ENCODE results near the gene MSI1. TPM values are rescaled to one million over a fixed set of nuclear protein-coding genes. Genes with fewer than 3 reads are reported as not detected.

MSI1 gene
- total RNA-seq (2014; rRNA removed; shearing (Covaris generic)) (not detected in 2 replicates), total RNA-seq (2022) (not detected in 2 replicates), Bru-seq, nascent RNA (percentile 5 among the genes with signal in this experiment), BruChase-seq, experiment 1, labeled RNA remaining after a 6-hour chase (not detected), BruChase-seq, experiment 2, labeled RNA remaining after a 2-hour chase (not detected)
- long read RNA-seq = 0 reads

- no peak within 1 kb of the TSS for H2AFZ ChIP-seq (ENCODE audit: low read length)
- no peak within 1 kb of the TSS for H3K4me3 ChIP-seq (ENCODE audit: low read depth, low read length, poor library complexity, severe bottlenecking)
- H4K20me1 ChIP-seq (ENCODE audit: insufficient read depth, low read length) = no peaks in the 10 kb centered on the region
- no TSS peak for BruUV-seq (replicated peaks)
- no peak within 1 kb of the TSS for H3K4me2 ChIP-seq (ENCODE audit: low read length)
- no peak within 1 kb of the TSS for H3K27ac ChIP-seq (ENCODE audit: low read depth, low read length, poor library complexity, severe bottlenecking)
- no peaks in the 10 kb centered on the region for H3K9me2 ChIP-seq (ENCODE audit: insufficient read depth, low read length)
- intact Hi-C loops (cut with micrococcal nuclease; ENCODE audit: unreplicated experiment) = no loop called here
- no peaks in the 10 kb centered on the region for H3K4me1 ChIP-seq (ENCODE audit: insufficient read depth, low read length, poor library complexity, severe bottlenecking)
- ChIA-PET CTCF (ENCODE audit: unreplicated experiment) (no interaction called here), POLR2A (no interaction called here)
- TF ChIP-seq EZH2phosphoT487 (IDR thresholded peaks at IDR 0.05; ENCODE audit: borderline replicate concordance, low read depth, low read length) (no peak), CTCF (conservative IDR thresholded peaks at IDR 0.05; ENCODE audit: low read length) (no peak)
- no peaks in the 10 kb centered on the region for H3K79me2 ChIP-seq (ENCODE audit: insufficient read depth, low read depth, low read length)
- DNase-seq (ENCODE audit: low spot score) = no peak
- H3K9me3 ChIP-seq (ENCODE audit: low read length) = no peaks in the 10 kb centered on the region
- no peaks in the 10 kb centered on the region for H3K36me3 ChIP-seq (ENCODE audit: insufficient read depth, low read length)
Observed at GRCh38 chr12:120368789-120369602, at the start of gene MSI1. Gene MSI1 (minus strand): TSS chr12:120369164. CDS start chr12:120369091, 73 bp downstream.

- no peak overlapping the region for H3K27ac ChIP-seq (ENCODE audit: low read depth, low read length, poor library complexity, severe bottlenecking)
- TF ChIP-seq CTCF (conservative IDR thresholded peaks at IDR 0.05; ENCODE audit: low read length) (no peak), EZH2phosphoT487 (IDR thresholded peaks at IDR 0.05; ENCODE audit: borderline replicate concordance, low read depth, low read length) (no peak)
- H2AFZ ChIP-seq (ENCODE audit: low read length) = no peak overlapping the region
- intact Hi-C loops (cut with micrococcal nuclease; ENCODE audit: unreplicated experiment) = no loop called here
- DNase-seq (ENCODE audit: low spot score) = no peak
- no peaks in the 10 kb centered on the region for H3K36me3 ChIP-seq (ENCODE audit: insufficient read depth, low read length)
- H3K9me2 ChIP-seq (ENCODE audit: insufficient read depth, low read length) = no peaks in the 10 kb centered on the region
- BruUV-seq (replicated peaks) = no TSS peak
- no peak overlapping the region for H3K4me3 ChIP-seq (ENCODE audit: low read depth, low read length, poor library complexity, severe bottlenecking)
- no peaks in the 10 kb centered on the region for H3K4me1 ChIP-seq (ENCODE audit: insufficient read depth, low read length, poor library complexity, severe bottlenecking)
- POLR2A ChIA-PET = interaction anchor here (0.6 kb wide), 1 partner anchor 83 kb away, joined by 3 read pairs; no protein-coding TSS in a partner anchor
- H4K20me1 ChIP-seq (ENCODE audit: insufficient read depth, low read length) = no peaks in the 10 kb centered on the region
- H3K4me2 ChIP-seq (ENCODE audit: low read length) = no peak overlapping the region
- no peaks in the 10 kb centered on the region for H3K79me2 ChIP-seq (ENCODE audit: insufficient read depth, low read depth, low read length)
- CTCF ChIA-PET (ENCODE audit: unreplicated experiment) = no interaction called here
- H3K9me3 ChIP-seq (ENCODE audit: low read length) = no peaks in the 10 kb centered on the region
Observed at GRCh38 chr12:120417917-120418580, 49.1 kb upstream of the MSI1 start.

All from OCI-LY7 (cell line).